ENCODE results near the gene TBX15.

GRCh38 chr1:118961156-118961555, 27.0 kb downstream of the TBX15 start:
- TF ChIP-seq POLR2A (IDR thresholded peaks at IDR 0.05), result no peak
- TF ChIP-seq, protein P1, sequence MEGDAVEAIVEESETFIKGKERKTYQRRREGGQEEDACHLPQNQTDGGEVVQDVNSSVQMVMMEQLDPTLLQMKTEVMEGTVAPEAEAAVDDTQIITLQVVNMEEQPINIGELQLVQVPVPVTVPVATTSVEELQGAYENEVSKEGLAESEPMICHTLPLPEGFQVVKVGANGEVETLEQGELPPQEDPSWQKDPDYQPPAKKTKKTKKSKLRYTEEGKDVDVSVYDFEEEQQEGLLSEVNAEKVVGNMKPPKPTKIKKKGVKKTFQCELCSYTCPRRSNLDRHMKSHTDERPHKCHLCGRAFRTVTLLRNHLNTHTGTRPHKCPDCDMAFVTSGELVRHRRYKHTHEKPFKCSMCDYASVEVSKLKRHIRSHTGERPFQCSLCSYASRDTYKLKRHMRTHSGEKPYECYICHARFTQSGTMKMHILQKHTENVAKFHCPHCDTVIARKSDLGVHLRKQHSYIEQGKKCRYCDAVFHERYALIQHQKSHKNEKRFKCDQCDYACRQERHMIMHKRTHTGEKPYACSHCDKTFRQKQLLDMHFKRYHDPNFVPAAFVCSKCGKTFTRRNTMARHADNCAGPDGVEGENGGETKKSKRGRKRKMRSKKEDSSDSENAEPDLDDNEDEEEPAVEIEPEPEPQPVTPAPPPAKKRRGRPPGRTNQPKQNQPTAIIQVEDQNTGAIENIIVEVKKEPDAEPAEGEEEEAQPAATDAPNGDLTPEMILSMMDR (IDR thresholded peaks at IDR 0.05), result no peak
